ENCODE data around the gene SIRPA. TPM values are rescaled to one million over a fixed set of nuclear protein-coding genes. Genes with fewer than 3 reads are reported as not detected.
A peak's percentile ranks its signal among the peaks of the same experiment; 100 is the strongest.

Gene SIRPA
- total and polyA plus RNA-seq, 10 of the 15 experiments (the other 5 are each of a cell fraction or from before 2014, with no cell fraction given), result 1.7 to 13.2 (median 5.0) TPM

- no peak for TF ChIP-seq ZNF592 (IDR thresholded peaks at IDR 0.05)
- TF ChIP-seq ATF2 (IDR thresholded peaks at IDR 0.05; ENCODE audit: low read length), result peak; percentile 92
- TF ChIP-seq BRCA1 (IDR thresholded peaks at IDR 0.05; ENCODE audit: low read depth, low read length), result no peak
- no peak for TF ChIP-seq IRF3 (IDR thresholded peaks at IDR 0.05)
- 0 out of 2 replicates have a peak, but pooled peaks have one; percentile 8 for TF ChIP-seq ZNF24 (IDR thresholded peaks at IDR 0.05)
- peak; percentile 95 for TF ChIP-seq DPF2 (IDR thresholded peaks at IDR 0.05)
- no peak for TF ChIP-seq ATF3 (IDR thresholded peaks at IDR 0.05; ENCODE audit: borderline replicate concordance, extremely low read depth, low read depth, low read length)
- TF ChIP-seq SMC3 (IDR thresholded peaks at IDR 0.05; ENCODE audit: borderline replicate concordance, low read length), result peak; percentile 2; the same call in 1 of the 2 replicates
- TF ChIP-seq IRF5 (IDR thresholded peaks at IDR 0.05; ENCODE audit: borderline replicate concordance), result no peak
Observed at GRCh38 chr20:1870792-1871550, 24.2 kb upstream of the SIRPA start (continued).

Data from GM12878 (cell line).